Measurements from ENCODE around the gene ITPR1. TPM values are rescaled to one million over a fixed set of nuclear protein-coding genes. Genes with fewer than 3 reads are reported as not detected.
A peak's percentile ranks its signal among the peaks of the same experiment; 100 is the strongest.

Gene ITPR1
- total RNA-seq, 2 experiments from 2014 or later, result 84.4 to 104 TPM

DNA sequence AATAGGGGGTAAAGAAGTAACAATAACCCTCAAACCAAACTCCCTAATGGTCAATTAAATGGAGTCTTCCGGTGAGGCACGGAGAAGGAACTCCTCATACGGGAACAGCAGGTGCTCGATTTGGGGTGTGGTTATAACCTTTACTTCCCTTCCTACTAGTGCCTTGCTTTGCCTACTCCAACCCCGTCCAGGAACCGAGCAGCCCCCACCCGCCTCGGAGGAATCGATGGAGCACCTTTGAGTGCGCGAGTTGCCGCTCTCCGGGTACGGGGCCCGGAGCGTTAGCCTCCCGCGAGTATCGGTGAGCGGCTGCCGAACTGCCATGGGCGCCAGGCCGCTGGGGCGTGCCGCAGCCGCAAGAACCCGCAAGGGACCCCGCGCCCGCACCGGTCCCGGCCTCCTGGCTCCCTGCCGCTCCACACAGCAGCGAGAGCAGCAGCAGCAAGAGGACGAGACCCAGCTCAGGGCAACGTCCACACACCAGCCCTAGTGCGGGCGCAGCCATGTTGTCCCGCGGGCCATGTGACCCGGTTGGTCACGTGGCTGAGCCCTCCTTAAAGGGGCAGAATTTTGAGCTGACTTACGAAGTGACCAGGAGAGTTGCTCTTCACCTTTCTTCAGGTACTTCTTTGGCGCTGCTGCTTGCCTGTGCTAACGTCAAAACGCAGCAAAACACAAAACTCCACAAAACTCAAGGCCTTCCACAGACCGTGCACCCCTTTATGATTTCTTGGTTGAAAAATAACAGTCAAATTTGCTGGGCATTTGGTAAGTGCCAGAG is 26.2 kb upstream of the ITPR1 start, which contains the start of gene SUMF1:
SUMF1 (minus strand) TSS at position 529 of the 781 bp plus-strand sequence; CDS start at position 505, 24 bp downstream.
- no peaks in the 10 kb centered on the region for H4K20me1 ChIP-seq (ENCODE audit: insufficient read depth, low read length)
- H3K36me3 ChIP-seq (ENCODE audit: insufficient read depth, low read length), result no peaks in the 10 kb centered on the region
- POLR2A ChIA-PET, result interaction anchor here (0.5 to 1.4 kb wide), 5 partner anchors 26 to 584 kb away, joined by 3 to 6 read pairs (median 3); partner anchors contain the start of gene ITPR1
- CTCF ChIA-PET (ENCODE audit: unreplicated experiment), result interaction anchor here (1.0 kb wide), 1 partner anchor 22 kb away, joined by 5 read pairs; no protein-coding TSS in a partner anchor
- peak within 1 kb of the TSS; percentile 19 for H3K27ac ChIP-seq (ENCODE audit: low read depth, low read length, poor library complexity, severe bottlenecking)
- peaks cover 5% of the 10 kb centered on the region; the same call in 1 of the 2 replicates for H3K79me2 ChIP-seq (ENCODE audit: insufficient read depth, low read depth, low read length)
- TSS peak; percentile 67 for BruUV-seq (replicated peaks)
- peak; percentile 85 for DNase-seq (ENCODE audit: low spot score)
- no peaks in the 10 kb centered on the region for H3K9me3 ChIP-seq (ENCODE audit: low read length)
- H3K9me2 ChIP-seq (ENCODE audit: insufficient read depth, low read length), result no peaks in the 10 kb centered on the region
- TF ChIP-seq EZH2phosphoT487 (IDR thresholded peaks at IDR 0.05; ENCODE audit: borderline replicate concordance, low read depth, low read length), result no peak
- TF ChIP-seq, protein P1, sequence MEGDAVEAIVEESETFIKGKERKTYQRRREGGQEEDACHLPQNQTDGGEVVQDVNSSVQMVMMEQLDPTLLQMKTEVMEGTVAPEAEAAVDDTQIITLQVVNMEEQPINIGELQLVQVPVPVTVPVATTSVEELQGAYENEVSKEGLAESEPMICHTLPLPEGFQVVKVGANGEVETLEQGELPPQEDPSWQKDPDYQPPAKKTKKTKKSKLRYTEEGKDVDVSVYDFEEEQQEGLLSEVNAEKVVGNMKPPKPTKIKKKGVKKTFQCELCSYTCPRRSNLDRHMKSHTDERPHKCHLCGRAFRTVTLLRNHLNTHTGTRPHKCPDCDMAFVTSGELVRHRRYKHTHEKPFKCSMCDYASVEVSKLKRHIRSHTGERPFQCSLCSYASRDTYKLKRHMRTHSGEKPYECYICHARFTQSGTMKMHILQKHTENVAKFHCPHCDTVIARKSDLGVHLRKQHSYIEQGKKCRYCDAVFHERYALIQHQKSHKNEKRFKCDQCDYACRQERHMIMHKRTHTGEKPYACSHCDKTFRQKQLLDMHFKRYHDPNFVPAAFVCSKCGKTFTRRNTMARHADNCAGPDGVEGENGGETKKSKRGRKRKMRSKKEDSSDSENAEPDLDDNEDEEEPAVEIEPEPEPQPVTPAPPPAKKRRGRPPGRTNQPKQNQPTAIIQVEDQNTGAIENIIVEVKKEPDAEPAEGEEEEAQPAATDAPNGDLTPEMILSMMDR (conservative IDR thresholded peaks at IDR 0.05; ENCODE audit: low read length), result no peak
- peaks cover 11% of the 10 kb centered on the region for H3K4me1 ChIP-seq (ENCODE audit: insufficient read depth, low read length, poor library complexity, severe bottlenecking)
- peak within 1 kb of the TSS; percentile 98 for H2AFZ ChIP-seq (ENCODE audit: low read length)
- intact Hi-C loops (cut with micrococcal nuclease; ENCODE audit: unreplicated experiment), result loop anchor here (1.0 kb wide), 1 partner anchor 26 kb away; the partner anchor contains the start of gene ITPR1
- H3K4me3 ChIP-seq (ENCODE audit: low read depth, low read length, poor library complexity, severe bottlenecking), result peak within 1 kb of the TSS; percentile 80
- peak within 1 kb of the TSS; percentile 74 for H3K4me2 ChIP-seq (ENCODE audit: low read length)

DNA sequence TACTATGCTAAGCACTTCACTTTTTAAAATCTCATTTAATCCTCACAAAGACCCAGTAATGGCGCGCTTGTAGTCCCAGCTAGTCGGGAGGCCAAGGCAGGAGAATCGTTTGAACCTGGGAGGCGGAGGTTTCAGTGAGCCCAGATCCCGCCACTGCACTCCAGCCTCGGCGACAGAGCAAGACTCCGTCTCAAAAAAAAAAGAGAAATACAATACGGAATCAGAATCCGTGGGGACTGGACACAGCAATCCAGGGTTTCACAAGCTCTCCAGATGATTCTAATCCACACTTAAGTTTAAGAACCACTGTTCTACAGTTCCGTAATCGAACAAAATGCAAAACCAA is 25.7 kb upstream of the ITPR1 start:
- Histone ChIP-seq H3K4me1 (ENCODE audit: insufficient read depth, low read length, poor library complexity, severe bottlenecking) (peaks cover 11% of the 10 kb centered on the region), H3K4me2 (ENCODE audit: low read length) (peak overlapping the region; percentile 74)

More for the DNA sequence above, 25.7 kb upstream of the ITPR1 start:
- BruUV-seq (replicated peaks), result no TSS peak
- Histone ChIP-seq H3K4me3 (ENCODE audit: low read depth, low read length, poor library complexity, severe bottlenecking) (peak overlapping the region; percentile 80), H3K9me3 (ENCODE audit: low read length) (no peaks in the 10 kb centered on the region), H2AFZ (ENCODE audit: low read length) (peak overlapping the region; percentile 98), H3K9me2 (ENCODE audit: insufficient read depth, low read length) (no peaks in the 10 kb centered on the region), H3K79me2 (ENCODE audit: insufficient read depth, low read depth, low read length) (peaks cover 5% of the 10 kb centered on the region; the same call in 1 of the 2 replicates), H3K27ac (ENCODE audit: low read depth, low read length, poor library complexity, severe bottlenecking) (no peak overlapping the region), H3K36me3 (ENCODE audit: insufficient read depth, low read length) (no peaks in the 10 kb centered on the region), H4K20me1 (ENCODE audit: insufficient read depth, low read length) (no peaks in the 10 kb centered on the region)
- intact Hi-C loops (cut with micrococcal nuclease; ENCODE audit: unreplicated experiment), result loop anchor here (1.0 kb wide), 1 partner anchor 26 kb away; the partner anchor contains the start of gene ITPR1
- CTCF ChIA-PET (ENCODE audit: unreplicated experiment), result interaction anchor here (1.0 kb wide), 1 partner anchor 21 kb away, joined by 5 read pairs; no protein-coding TSS in a partner anchor
- TF ChIP-seq, protein P1 (conservative IDR thresholded peaks at IDR 0.05; ENCODE audit: low read length), result no peak
- TF ChIP-seq EZH2phosphoT487 (IDR thresholded peaks at IDR 0.05; ENCODE audit: borderline replicate concordance, low read depth, low read length), result no peak
- POLR2A ChIA-PET, result interaction anchor here (0.5 to 1.4 kb wide), 4 partner anchors 26 to 242 kb away, joined by 3 to 6 read pairs (median 4); partner anchors contain the start of gene ITPR1
- DNase-seq (ENCODE audit: low spot score), result no peak
